PC-9 (cell line): ENCODE measurements around the gene ZNF714. TPM values are rescaled to one million over a fixed set of nuclear protein-coding genes. Genes with fewer than 3 reads are reported as not detected.

Source experiments
- BruUV-seq: library from RNA; stranded (reverse); fragments of 400-500 nt; replicated peaks from 2 replicates; lab custom pipeline; 2021; lab: Mats Ljungman, UMichigan
- CTCF ChIA-PET: fragments of 300-600 bp; sonication (Branson Sonifier 250); formaldehyde crosslinking; loops from one replicate; lab custom pipeline; 2022; ENCODE audit warnings: antibody characterized with exemption; lab: Charles Lee
- POLR2A ChIA-PET: fragments of 300-600 bp; sonication (Branson Sonifier 250); formaldehyde crosslinking; loops from one replicate; lab custom pipeline; 2022; ENCODE audit warnings: antibody characterized with exemption; ENCODE audit not compliant: unreplicated experiment; lab: Charles Lee
- DNase-seq, 2 experiments: peaks; one replicate each; pipeline versions ENCODE4 v3.0.0 to v3.0.0-alpha.2; 2015 to 2022; ENCODE audit warnings: mixed read lengths in 1 of 2
- H2AFZ ChIP-seq: fragments of 200-600 bp; sonication (generic); 2 replicates; pipeline ENCODE4 v1.8.1; 2017; ENCODE audit warnings: antibody characterized with exemption
- H3F3A ChIP-seq: fragments of 200-600 bp; sonication (generic); 2 replicates; pipeline ENCODE4 v1.8.1; 2017; ENCODE audit warnings: antibody characterized with exemption, mild to moderate bottlenecking, low read depth; ENCODE audit not compliant: insufficient read depth
- H3K27ac ChIP-seq: fragments of 200-600 bp; sonication (generic); 2 replicates; pipeline ENCODE4 v1.6.1; 2016; ENCODE audit warnings: mixed run types
- H3K27me3 ChIP-seq: fragments of 200-600 bp; sonication (generic); 2 replicates; pipeline ENCODE4 v1.6.1; 2016; ENCODE audit warnings: low read depth, mixed run types; ENCODE audit not compliant: insufficient read depth
- H3K36me3 ChIP-seq: fragments of 200-600 bp; sonication (generic); 2 replicates; pipeline ENCODE4 v1.6.1; 2016; ENCODE audit warnings: low read depth, mixed run types
- H3K4me1 ChIP-seq: fragments of 200-600 bp; sonication (generic); replicated peaks from 2 replicates; pipeline ENCODE4 v1.6.1; 2016; ENCODE audit warnings: mixed run types; ENCODE audit not compliant: insufficient read depth
- H3K4me2 ChIP-seq: fragments of 200-600 bp; sonication (generic); 2 replicates; pipeline ENCODE4 v1.6.1; 2017; ENCODE audit warnings: mixed run types
- H3K4me3 ChIP-seq: fragments of 200-600 bp; sonication (generic); 2 replicates; pipeline ENCODE4 v1.6.1; 2016; ENCODE audit warnings: mixed run types
- H3K79me2 ChIP-seq: fragments of 200-600 bp; sonication (generic); 2 replicates; pipeline ENCODE4 v1.6.1; 2017; ENCODE audit warnings: low read depth, mixed run types
- H3K9me2 ChIP-seq: fragments of 200-600 bp; sonication (generic); 2 replicates; pipeline ENCODE4 v1.8.1; 2017; ENCODE audit warnings: mild to moderate bottlenecking; ENCODE audit not compliant: insufficient read depth
- H3K9me3 ChIP-seq: fragments of 200-600 bp; sonication (generic); 2 replicates; pipeline ENCODE4 v1.8.1; 2016; ENCODE audit warnings: low read depth; ENCODE audit not compliant: insufficient read depth
- H4K20me1 ChIP-seq: fragments of 200-600 bp; sonication (generic); 2 replicates; pipeline ENCODE4 v1.8.1; 2017; ENCODE audit not compliant: insufficient read depth
- CTCF ChIP-seq: fragments of 200-600 bp; sonication (generic); conservative IDR thresholded peaks from 2 replicates; pipeline ENCODE4 v1.6.1; 2017; ENCODE audit warnings: mixed run types, antibody characterized with exemption, mild to moderate bottlenecking, moderate library complexity
- EZH2 ChIP-seq: fragments of 200-600 bp; sonication (generic); IDR thresholded peaks from 2 replicates; pipeline ENCODE4 v1.8.0; 2017; ENCODE audit warnings: antibody characterized with exemption, low read depth
- intact Hi-C: fragments of 100-400 bp; cut with micrococcal nuclease; formaldehyde crosslinking; loops from one replicate; pipeline ENCODE4 v1.10.0; 2022; ENCODE audit not compliant: unreplicated experiment
- total RNA-seq: library from RNA; stranded (reverse); gene quantifications from 2 replicates; pipeline ENCODE4 v1.2.3, GENCODE V29; 2021

Gene ZNF714
- total RNA-seq, 1 experiment from 2014 or later = 8.0 TPM

- H4K20me1 ChIP-seq = no peaks in the 10 kb centered on the region
- POLR2A ChIA-PET = no interaction called here
- no peak overlapping the region for H2AFZ ChIP-seq
- H3K4me2 ChIP-seq = no peak overlapping the region
- no TSS peak for BruUV-seq
- H3K4me1 ChIP-seq = peaks cover 10% of the 10 kb centered on the region
- H3K9me3 ChIP-seq = peaks cover 17% of the 10 kb centered on the region; the same call in 1 of the 2 replicates
- intact Hi-C loops = no loop called here
- TF ChIP-seq EZH2 (no peak), CTCF (no peak)
- H3K27me3 ChIP-seq = no peaks in the 10 kb centered on the region
- peaks cover 8% of the 10 kb centered on the region; the same call in 1 of the 2 replicates for H3F3A ChIP-seq
- H3K79me2 ChIP-seq = peaks cover 11% of the 10 kb centered on the region
- H3K36me3 ChIP-seq = peaks cover 60% of the 10 kb centered on the region
- no peak overlapping the region for H3K27ac ChIP-seq
- CTCF ChIA-PET = no interaction called here
- H3K9me2 ChIP-seq = no peaks in the 10 kb centered on the region
- no peak for DNase-seq
- H3K4me3 ChIP-seq = no peak overlapping the region
Measured at GRCh38 chr19:21148681-21149080, 66.7 kb downstream of the ZNF714 start.

- TF ChIP-seq CTCF = no peak
- TF ChIP-seq EZH2 = no peak
- ChIA-PET CTCF (no interaction called here), POLR2A (interaction anchor here (0.7 kb wide), 1 partner anchor 247 kb away, joined by 3 read pairs; no protein-coding TSS in a partner anchor)
- intact Hi-C loops = no loop called here
- Histone ChIP-seq H3K4me3 (no peak overlapping the region), H3K27ac (no peak overlapping the region), H3F3A (no peaks in the 10 kb centered on the region; the same call in 1 of the 2 replicates), H3K27me3 (no peaks in the 10 kb centered on the region), H3K4me1 (no peaks in the 10 kb centered on the region; the same call in 1 of the 2 replicates), H3K9me3 (peaks cover 17% of the 10 kb centered on the region; the same call in 1 of the 2 replicates), H3K36me3 (peaks cover 52% of the 10 kb centered on the region), H3K9me2 (no peaks in the 10 kb centered on the region), H3K79me2 (peaks cover 3% of the 10 kb centered on the region), H2AFZ (no peak overlapping the region), H4K20me1 (no peaks in the 10 kb centered on the region), H3K4me2 (no peak overlapping the region)
- DNase-seq = no peak
- BruUV-seq = no TSS peak
Measured at GRCh38 chr19:21149877-21150276, 67.9 kb downstream of the ZNF714 start.

GRCh38 chr19:21151460-21151859, 69.5 kb downstream of the ZNF714 start:
- H3K36me3 ChIP-seq = peaks cover 48% of the 10 kb centered on the region

More at GRCh38 chr19:21151460-21151859, 69.5 kb downstream of the ZNF714 start:
- Histone ChIP-seq H3K9me3 (0 out of 2 replicates have a peak, but pooled peaks cover 17% of the 10 kb centered on the region), H3F3A (no peaks in the 10 kb centered on the region), H3K79me2 (peaks cover 11% of the 10 kb centered on the region), H2AFZ (no peak overlapping the region), H3K4me2 (no peak overlapping the region), H3K9me2 (no peaks in the 10 kb centered on the region), H3K27me3 (no peaks in the 10 kb centered on the region), H4K20me1 (no peaks in the 10 kb centered on the region), H3K4me3 (no peak overlapping the region), H3K27ac (no peak overlapping the region), H3K4me1 (no peaks in the 10 kb centered on the region; the same call in 1 of the 2 replicates)
- POLR2A ChIA-PET = no interaction called here
- no TSS peak for BruUV-seq
- CTCF ChIA-PET = no interaction called here
- intact Hi-C loops = no loop called here
- TF ChIP-seq CTCF (no peak), EZH2 (no peak)
- DNase-seq = no peak
